SK-N-SH (cell line): ENCODE data around the gene CHST9. TPM values are rescaled to one million over a fixed set of nuclear protein-coding genes. Genes with fewer than 3 reads are reported as not detected.

Experiments
- CTCF ChIA-PET: fragments of 300-600, 350-600 bp; formaldehyde crosslinking; extraction: SDS; loops from one replicate; lab custom pipeline; 2021; lab: Yijun Ruan, JAX
- POLR2A ChIA-PET: fragments of 350-600 bp; sonication (Branson Sonifier 250); formaldehyde crosslinking; extraction: SDS; loops from one replicate; lab custom pipeline; 2020; ENCODE audit warnings: antibody characterized with exemption, inconsistent platforms; lab: Yijun Ruan, JAX
- DNase-seq: peaks from one replicate; pipeline ENCODE4 v3.0.0; 2012
- H2AFZ ChIP-seq: fragments of 200-600 bp; sonication (generic); 2 replicates; pipeline ENCODE4 v1.8.1; 2016; ENCODE audit warnings: antibody characterized with exemption, mild to moderate bottlenecking, low read depth
- H3F3A ChIP-seq: fragments of 200-600 bp; sonication (generic); replicated peaks from 2 replicates; pipeline ENCODE3; 2016; ENCODE audit warnings: antibody characterized with exemption, mild to moderate bottlenecking; ENCODE audit not compliant: insufficient read depth
- H3K27ac ChIP-seq, 2 experiments: fragments of 200-500 bp in 1 of 2; fragments of 200-600 bp in 1 of 2; sonication (Bioruptor generic) in 1 of 2; sonication (generic), shearing (Covaris generic) in 1 of 2; 2 replicates each; pipeline versions ENCODE4 v1.5.1 to v1.6.1; 2014 to 2016; ENCODE audit warnings: low read depth in 2 of 2, inconsistent platforms in 1 of 2, low read length in 1 of 2, mild to moderate bottlenecking in 1 of 2, mixed read lengths in 1 of 2
- H3K27me3 ChIP-seq: fragments of 200-600 bp; sonication (generic), shearing (Covaris generic); 2 replicates; pipeline ENCODE4 v1.6.1; 2016; ENCODE audit warnings: mixed run types; ENCODE audit not compliant: insufficient read depth
- H3K36me3 ChIP-seq, 2 experiments: fragments of 200-500 bp in 1 of 2; fragments of 200-600 bp in 1 of 2; sonication (Bioruptor generic) in 1 of 2; sonication (generic) in 1 of 2; replicated peaks in 1 of 2; 2 replicates each; pipeline versions ENCODE3 to v1.5.1; 2014 to 2016; ENCODE audit warnings: low read length in 1 of 2, mild to moderate bottlenecking in 1 of 2; ENCODE audit not compliant: insufficient read depth in 2 of 2, control insufficient read depth in 1 of 2
- H3K4me1 ChIP-seq, 2 experiments: fragments of 200-500 bp in 1 of 2; fragments of 200-600 bp in 1 of 2; sonication (Bioruptor generic) in 1 of 2; sonication (generic), shearing (Covaris generic) in 1 of 2; 2 replicates each; pipeline versions ENCODE4 v1.5.1 to v1.6.1; 2014 to 2016; ENCODE audit warnings: low read depth in 1 of 2, low read length in 1 of 2, mixed run types in 1 of 2; ENCODE audit not compliant: insufficient read depth in 2 of 2, control insufficient read depth in 1 of 2
- H3K4me2 ChIP-seq: fragments of 200-600 bp; sonication (generic), shearing (Covaris generic); 2 replicates; pipeline ENCODE4 v1.6.1; 2017; ENCODE audit warnings: mixed run types
- H3K4me3 ChIP-seq, 2 experiments: fragments of 200-500 bp in 1 of 2; fragments of 200-600 bp in 1 of 2; sonication (Bioruptor generic) in 1 of 2; sonication (generic), shearing (Covaris generic) in 1 of 2; 2 replicates each; pipeline versions ENCODE4 v1.5.1 to v1.8.1; 2014 to 2016; ENCODE audit warnings: low read depth in 2 of 2, inconsistent platforms in 1 of 2, low read length in 1 of 2, mild to moderate bottlenecking in 1 of 2, mixed read lengths in 1 of 2, moderate library complexity in 1 of 2
- H3K79me2 ChIP-seq: fragments of 200-600 bp; sonication (generic); 2 replicates; pipeline ENCODE4 v1.8.1; 2017; ENCODE audit warnings: mild to moderate bottlenecking; ENCODE audit not compliant: insufficient read depth
- H3K9ac ChIP-seq: fragments of 200-600 bp; sonication (generic); 2 replicates; pipeline ENCODE4 v1.6.1; 2017; ENCODE audit warnings: mixed run types
- H3K9me2 ChIP-seq: fragments of 200-600 bp; sonication (generic); 2 replicates; pipeline ENCODE4 v1.6.1; 2017; ENCODE audit warnings: mixed run types
- H3K9me3 ChIP-seq: fragments of 200-600 bp; sonication (generic); 2 replicates; pipeline ENCODE4 v1.6.1; 2017; ENCODE audit warnings: mixed run types, mild to moderate bottlenecking, moderate library complexity
- H4K20me1 ChIP-seq: fragments of 200-600 bp; sonication (generic); 2 replicates; pipeline ENCODE4 v1.6.1; 2017; ENCODE audit warnings: mild to moderate bottlenecking, mixed run types; ENCODE audit not compliant: insufficient read depth
- CTCF ChIP-seq: fragments of 200-600 bp; sonication (generic); IDR thresholded peaks from 2 replicates; pipeline ENCODE4 v1.6.1; 2017; ENCODE audit warnings: antibody characterized with exemption, mild to moderate bottlenecking, moderate library complexity
- EP300 ChIP-seq, 2 experiments: IDR thresholded peaks; 2 replicates each; pipeline versions ENCODE4 v1.4.0 to v1.6.1; 2012; ENCODE audit warnings: borderline replicate concordance in 1 of 2, low read depth in 1 of 2, low read length in 1 of 2
- EZH2phosphoT487 ChIP-seq: fragments of 200-600 bp; sonication (generic); IDR thresholded peaks from 2 replicates; pipeline ENCODE4 v1.6.1; 2017; ENCODE audit warnings: low read depth, mixed run types, mild to moderate bottlenecking, antibody characterized with exemption, moderate library complexity, borderline replicate concordance
- FOXJ3 ChIP-seq: sonication (generic); formaldehyde crosslinking; IDR thresholded peaks from 2 replicates; pipeline ENCODE4 v1.5.1; 2020; ENCODE audit warnings: mild to moderate bottlenecking, missing genetic modification reagents
- JUND ChIP-seq: IDR thresholded peaks from 2 replicates; pipeline ENCODE4 v1.4.0; 2012
- MAX ChIP-seq: IDR thresholded peaks from 2 replicates; pipeline ENCODE4 v1.4.0; 2012; ENCODE audit warnings: low read depth
- MXI1 ChIP-seq: IDR thresholded peaks from 2 replicates; pipeline ENCODE4 v1.6.1; 2012; ENCODE audit warnings: mild to moderate bottlenecking, low read depth, low read length, improper control_type of control experiment
- NRF1 ChIP-seq: IDR thresholded peaks from 2 replicates; pipeline ENCODE4 v1.6.1; 2012; ENCODE audit warnings: low read depth, mild to moderate bottlenecking, low read length
- PBX3 ChIP-seq: IDR thresholded peaks from 2 replicates; pipeline ENCODE4; 2012
- POLR2AphosphoS5 ChIP-seq: IDR thresholded peaks from 2 replicates; pipeline ENCODE4 v1.6.1; 2012; ENCODE audit warnings: low read depth, low read length
- RCOR1 ChIP-seq: fragments of 150-350 bp; IDR thresholded peaks from 2 replicates; pipeline ENCODE4 v1.6.1; 2017; ENCODE audit warnings: antibody characterized with exemption, low read length
- TEAD4 ChIP-seq: IDR thresholded peaks from 2 replicates; pipeline ENCODE4 v1.4.0; 2012; ENCODE audit warnings: mild to moderate bottlenecking, borderline replicate concordance; ENCODE audit not compliant: insufficient read depth
- USF1 ChIP-seq: IDR thresholded peaks from 2 replicates; pipeline ENCODE4 v1.4.0; 2012; ENCODE audit warnings: low read depth, borderline replicate concordance
- WGBS: methylation state at CpG from one replicate; pipeline ENCODE4 v1.1.6; 2017; ENCODE audit warnings: low lambda C conversion rate; 5-methylcytosine and 5-hydroxymethylcytosine counted together
- polyA plus RNA-seq, 3 experiments: library from polyadenylated mRNA; depleted of rRNA; stranded (reverse); fragments of >200 nt; gene quantifications; 2 replicates each; pipeline ENCODE4 v1.2.3, GENCODE V29; 2012

The CHST9 gene
- polyA plus RNA-seq, 1 of the 3 experiments (the other 2 are of a cell fraction), result not detected

- no peak overlapping the region for H3K27ac ChIP-seq
- ChIA-PET POLR2A (no interaction called here), CTCF (no interaction called here)
- no peaks in the 10 kb centered on the region for H3K9me2 ChIP-seq
- no peaks in the 10 kb centered on the region for H3K9me3 ChIP-seq
- TF ChIP-seq MAX (no peak), MXI1 (no peak), NRF1 (no peak), PBX3 (no peak), EZH2phosphoT487 (no peak)
- no peak overlapping the region for H2AFZ ChIP-seq
- H3K27me3 ChIP-seq, result no peaks in the 10 kb centered on the region
- no peaks in the 10 kb centered on the region for H3F3A ChIP-seq
- H4K20me1 ChIP-seq, result no peaks in the 10 kb centered on the region
- no peaks in the 10 kb centered on the region for H3K4me1 ChIP-seq
- no peaks in the 10 kb centered on the region for H3K79me2 ChIP-seq
- no peak for DNase-seq
- no peak overlapping the region for H3K9ac ChIP-seq
- no peak overlapping the region for H3K4me3 ChIP-seq
- 46% methylated on average over 5 of the region's 5 CpGs for WGBS
- H3K4me2 ChIP-seq, result no peak overlapping the region
- no peaks in the 10 kb centered on the region for H3K36me3 ChIP-seq
Observed at GRCh38 chr18:26902291-26902690, 282.8 kb downstream of the CHST9 start.

GRCh38 chr18:26901020-26901419 lies 284.1 kb downstream of the CHST9 start:
- no peaks in the 10 kb centered on the region for H3K27me3 ChIP-seq
- H3K4me3 ChIP-seq, result no peak overlapping the region
- CTCF ChIA-PET, result no interaction called here
- no peak overlapping the region for H3K9ac ChIP-seq
- DNase-seq, result no peak
- POLR2A ChIA-PET, result no interaction called here
- H3K4me2 ChIP-seq, result no peak overlapping the region
- no peak overlapping the region for H2AFZ ChIP-seq
- TF ChIP-seq EP300 (IDR thresholded peaks at IDR 0.05; ENCODE audit: borderline replicate concordance in 1 of 2, low read depth in 1 of 2, low read length in 1 of 2) (no peak), CTCF (no peak), JUND (no peak), USF1 (no peak), FOXJ3 (CRISPR knock-in tag) (no peak), PBX3 (no peak), TEAD4 (no peak), POLR2AphosphoS5 (no peak), MAX (no peak), RCOR1 (no peak)
- TF ChIP-seq, all 33 proteins: peak for 0
- Histone ChIP-seq H3F3A (no peaks in the 10 kb centered on the region), H3K9me2 (no peaks in the 10 kb centered on the region), H3K4me1 (no peaks in the 10 kb centered on the region), H3K79me2 (no peaks in the 10 kb centered on the region), H3K9me3 (no peaks in the 10 kb centered on the region), H3K36me3 (no peaks in the 10 kb centered on the region), H3K27ac (no peak overlapping the region), H4K20me1 (no peaks in the 10 kb centered on the region)
